Retinal pigment epithelial cell (primary cell): ENCODE measurements around the gene SLC24A3.

Source experiments
- DNase-seq: peaks from one replicate; pipeline ENCODE4 v3.0.0-alpha.2; 2010; ENCODE audit warnings: low read depth
- H3K4me3 ChIP-seq: 2 replicates; pipeline ENCODE4 v1.5.1; 2011; ENCODE audit warnings: mild to moderate bottlenecking, low read length, control low read depth, moderate library complexity
- TF ChIP-seq, protein P1 (sequence below): conservative IDR thresholded peaks from 2 replicates; pipeline ENCODE4 v1.5.1; 2011; ENCODE audit warnings: low read depth, low read length, control low read depth, inconsistent platforms

Gene SLC24A3

DNA sequence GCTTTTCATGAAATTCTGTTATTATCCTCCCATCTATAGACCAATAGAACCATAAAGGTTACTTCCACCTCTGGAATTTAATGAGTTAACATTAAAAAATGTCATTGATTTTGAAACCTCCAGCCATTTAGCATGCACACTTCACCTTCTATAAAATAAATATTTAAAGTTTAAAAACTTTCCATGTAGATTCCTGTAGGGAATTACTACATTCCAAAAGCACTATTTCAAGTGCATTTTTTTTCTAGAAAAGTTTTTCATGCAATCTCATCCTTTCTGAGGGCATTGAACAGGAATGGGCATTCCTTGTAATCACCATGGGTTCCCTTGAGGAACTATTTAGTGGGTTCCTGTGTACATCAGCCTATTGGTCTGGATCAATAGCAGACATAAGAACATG, 291.8 kb downstream of the SLC24A3 start:
- DNase-seq, result no peak
- TF ChIP-seq, protein P1, sequence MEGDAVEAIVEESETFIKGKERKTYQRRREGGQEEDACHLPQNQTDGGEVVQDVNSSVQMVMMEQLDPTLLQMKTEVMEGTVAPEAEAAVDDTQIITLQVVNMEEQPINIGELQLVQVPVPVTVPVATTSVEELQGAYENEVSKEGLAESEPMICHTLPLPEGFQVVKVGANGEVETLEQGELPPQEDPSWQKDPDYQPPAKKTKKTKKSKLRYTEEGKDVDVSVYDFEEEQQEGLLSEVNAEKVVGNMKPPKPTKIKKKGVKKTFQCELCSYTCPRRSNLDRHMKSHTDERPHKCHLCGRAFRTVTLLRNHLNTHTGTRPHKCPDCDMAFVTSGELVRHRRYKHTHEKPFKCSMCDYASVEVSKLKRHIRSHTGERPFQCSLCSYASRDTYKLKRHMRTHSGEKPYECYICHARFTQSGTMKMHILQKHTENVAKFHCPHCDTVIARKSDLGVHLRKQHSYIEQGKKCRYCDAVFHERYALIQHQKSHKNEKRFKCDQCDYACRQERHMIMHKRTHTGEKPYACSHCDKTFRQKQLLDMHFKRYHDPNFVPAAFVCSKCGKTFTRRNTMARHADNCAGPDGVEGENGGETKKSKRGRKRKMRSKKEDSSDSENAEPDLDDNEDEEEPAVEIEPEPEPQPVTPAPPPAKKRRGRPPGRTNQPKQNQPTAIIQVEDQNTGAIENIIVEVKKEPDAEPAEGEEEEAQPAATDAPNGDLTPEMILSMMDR, result no peak
- no peak overlapping the region for H3K4me3 ChIP-seq

DNA sequence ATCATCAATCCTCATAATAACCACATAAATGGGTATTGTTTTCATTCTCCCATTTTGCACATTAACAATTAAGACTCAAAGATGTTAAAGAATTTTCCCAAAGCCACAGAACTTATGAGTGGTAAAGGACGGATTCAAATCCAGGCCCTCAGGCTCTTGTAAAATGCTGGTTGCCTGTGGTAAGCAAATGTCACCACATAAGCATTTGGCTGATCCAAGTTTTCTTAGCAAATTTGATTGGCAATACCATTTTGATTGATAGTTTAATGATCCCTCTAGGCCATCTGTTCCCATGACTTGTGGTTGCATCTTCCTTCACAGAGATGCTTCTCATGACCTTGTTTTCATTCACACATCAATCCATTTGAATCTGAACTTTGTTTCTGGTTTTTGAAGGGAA, 293.6 kb downstream of the SLC24A3 start:
- TF ChIP-seq, protein P1, result no peak
- no peak overlapping the region for H3K4me3 ChIP-seq
- DNase-seq, result no peak

GRCh38 chr20:19508449-19508848, 296.0 kb downstream of the SLC24A3 start:
- DNase-seq, result no peak
- no peak overlapping the region for H3K4me3 ChIP-seq
- TF ChIP-seq, protein P1, result no peak

DNA sequence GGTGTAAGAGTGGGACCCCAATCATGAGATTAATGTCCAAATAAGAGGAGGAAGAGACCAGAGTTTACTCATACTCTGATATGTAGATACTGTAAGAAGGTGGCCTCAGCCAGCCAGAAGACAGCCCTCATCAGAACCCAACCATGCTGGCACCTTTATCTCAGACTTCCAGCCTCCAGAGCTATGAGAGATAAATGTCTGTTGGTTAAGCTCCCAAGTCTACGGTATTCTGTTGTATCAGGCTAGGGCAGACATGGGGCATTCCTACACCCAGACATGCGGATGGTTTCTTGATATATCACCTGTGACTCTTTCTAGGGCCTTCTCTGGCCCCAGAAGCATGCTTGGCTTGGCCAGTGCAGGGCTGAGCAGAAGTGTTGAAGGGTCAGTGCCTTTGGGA, 298.2 kb downstream of the SLC24A3 start:
- TF ChIP-seq, protein P1, result no peak
- DNase-seq, result no peak
- H3K4me3 ChIP-seq, result no peak overlapping the region

- no peak for DNase-seq
- no peak overlapping the region for H3K4me3 ChIP-seq
- TF ChIP-seq, protein P1, result no peak
Measured at GRCh38 chr20:19511931-19512330, 299.5 kb downstream of the SLC24A3 start.

GRCh38 chr20:19512886-19513677, 300.6 kb downstream of the SLC24A3 start:
- TF ChIP-seq, protein P1, result no peak
- DNase-seq, result no peak
- no peak overlapping the region for H3K4me3 ChIP-seq

- DNase-seq, result no peak
- H3K4me3 ChIP-seq, result no peak overlapping the region
- TF ChIP-seq, protein P1, result no peak
Measured at GRCh38 chr20:19515074-19515473, 302.6 kb downstream of the SLC24A3 start.
